HG03432 (cell line): ENCODE results near the gene ACTN4.

Experiments
- ATAC-seq: cut with Tn5 transposase; IDR thresholded peaks from one replicate; pipeline ENCODE4 v1.9.1; 2021; ENCODE audit warnings: mild to moderate bottlenecking, moderate library complexity; ENCODE audit not compliant: unreplicated experiment

Gene ACTN4

GRCh38 chr19:38693380-38694223, 46.2 kb downstream of the ACTN4 start:
- peak; percentile 56 for ATAC-seq

DNA sequence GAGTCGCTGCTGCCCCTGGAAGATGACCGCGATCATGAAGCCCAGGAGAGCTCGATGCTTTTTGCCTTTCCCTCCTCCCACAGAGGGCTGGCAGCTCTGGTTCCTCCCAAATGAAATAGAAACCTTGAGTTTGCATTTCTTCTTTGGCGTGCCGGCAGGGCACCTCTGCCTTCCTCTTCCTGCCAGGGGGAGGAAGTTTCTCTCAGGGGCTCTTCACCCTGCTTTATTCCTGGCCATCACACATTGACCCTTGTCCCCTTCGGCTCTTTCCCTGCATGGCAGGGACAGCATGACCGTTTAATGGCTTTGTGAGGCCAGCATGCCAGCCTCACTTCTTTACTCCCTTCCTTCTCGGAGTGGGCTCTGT, 47.9 kb downstream of the ACTN4 start:
- no peak for ATAC-seq

- no peak for ATAC-seq
Observed at GRCh38 chr19:38695832-38696728, 48.6 kb downstream of the ACTN4 start.

- no peak for ATAC-seq
Observed at GRCh38 chr19:38696729-38697055, 49.2 kb downstream of the ACTN4 start.

DNA sequence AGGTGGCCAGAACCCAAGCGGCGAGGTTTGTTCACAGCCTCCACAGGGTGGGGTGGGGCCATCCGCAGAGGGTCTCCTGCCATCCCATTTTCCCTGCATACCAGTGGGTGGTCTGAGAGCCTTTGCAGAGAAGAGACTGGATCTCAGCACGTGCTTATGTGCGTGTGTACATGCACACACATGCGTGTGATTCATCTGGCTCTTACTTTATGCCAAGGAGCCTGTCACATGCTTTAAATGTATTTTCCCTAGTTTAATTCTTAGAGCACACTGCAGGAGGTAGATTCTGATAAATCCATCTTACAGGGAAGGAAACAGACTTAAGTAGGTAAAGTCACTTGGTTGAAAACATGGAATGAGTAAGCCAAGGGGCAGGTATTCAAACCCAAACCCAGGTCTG, 49.7 kb downstream of the ACTN4 start:
- no peak for ATAC-seq

- no peak for ATAC-seq
Observed at GRCh38 chr19:38697641-38698071, 50.2 kb downstream of the ACTN4 start.

GRCh38 chr19:38698225-38699026, 51.0 kb downstream of the ACTN4 start:
- no peak for ATAC-seq

DNA sequence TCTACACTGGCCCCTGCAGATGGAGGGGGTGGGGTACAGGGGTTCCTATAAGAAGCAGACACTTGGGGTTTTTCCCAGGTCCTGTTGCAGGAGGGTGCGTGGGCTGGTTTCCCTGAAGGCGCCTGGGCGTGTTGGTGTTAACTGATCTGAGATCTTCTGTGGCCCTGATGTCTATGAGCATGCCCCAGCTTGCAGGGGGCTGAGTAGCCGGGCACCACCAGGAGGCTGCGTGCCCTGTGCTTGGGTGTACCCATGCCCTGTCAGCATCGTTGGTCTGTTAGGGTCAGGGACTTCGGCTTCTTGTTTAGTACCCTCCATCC, 51.5 kb downstream of the ACTN4 start:
- no peak for ATAC-seq

DNA sequence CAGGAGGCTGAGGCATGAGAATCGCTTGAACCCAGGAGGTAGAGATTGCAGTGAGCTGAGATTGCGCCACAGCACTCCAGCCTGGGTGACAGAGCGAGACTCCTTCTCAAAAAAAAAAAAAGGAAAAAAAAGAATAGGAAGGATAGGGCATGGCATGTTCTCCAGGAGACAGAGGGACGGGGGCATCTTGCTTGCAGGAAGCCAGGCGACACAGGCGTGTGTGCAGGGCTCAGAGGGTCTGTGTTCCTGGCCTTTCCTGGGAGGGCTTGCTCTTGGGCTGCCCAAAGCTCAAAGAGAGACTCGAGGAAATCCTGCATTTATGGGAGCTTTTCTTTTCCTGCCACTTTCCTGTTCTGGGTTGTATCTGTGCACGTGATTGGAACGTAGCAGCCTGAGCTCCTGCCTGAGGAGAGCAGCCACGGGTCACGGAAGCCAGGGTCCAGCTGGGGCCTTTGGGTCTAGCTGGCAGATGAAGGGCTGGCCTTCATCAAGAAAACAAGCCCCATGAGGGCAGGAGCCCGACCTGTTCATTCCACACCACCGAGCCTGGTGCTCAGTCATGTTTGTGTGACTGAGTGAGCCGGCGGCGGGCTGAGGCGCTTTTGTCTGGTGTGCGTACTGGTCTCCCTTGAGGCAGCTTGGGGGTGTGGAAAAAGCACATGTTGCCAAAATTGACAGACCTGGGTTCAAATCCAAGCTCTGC, 52.3 kb downstream of the ACTN4 start:
- ATAC-seq, result no peak

GRCh38 chr19:38700350-38700901, 53.0 kb downstream of the ACTN4 start:
- ATAC-seq, result no peak

- ATAC-seq, result no peak
Observed at GRCh38 chr19:38700902-38701454, 53.5 kb downstream of the ACTN4 start.

DNA sequence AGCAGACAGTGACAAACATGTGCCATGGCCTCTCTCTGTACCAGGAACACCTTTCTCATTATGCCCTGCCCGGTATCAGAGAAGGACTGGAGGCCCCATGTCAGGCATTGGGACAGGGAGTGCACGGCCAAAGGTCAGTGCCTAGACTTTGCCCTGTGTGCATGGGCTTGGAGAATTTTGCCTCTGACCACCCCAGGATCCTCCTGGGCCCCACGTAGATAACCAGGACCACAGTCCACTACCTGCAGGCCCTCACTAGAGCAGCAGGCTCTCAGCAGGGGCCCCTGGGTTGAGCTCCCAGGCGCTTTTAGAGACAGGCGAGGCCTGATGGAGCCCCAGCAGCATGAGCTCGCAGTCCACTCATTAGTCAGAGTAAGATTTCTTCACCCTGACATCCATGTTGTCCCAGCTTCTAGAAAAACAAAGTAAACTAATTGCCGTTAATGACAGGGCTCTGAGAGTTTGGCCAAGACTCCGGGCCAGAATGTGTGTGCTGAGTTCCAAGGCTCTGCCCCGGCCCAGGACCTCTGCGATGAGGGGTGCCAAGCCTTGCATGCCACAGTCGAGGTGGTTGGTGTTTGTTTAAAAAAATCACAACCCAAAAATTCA, 54.1 kb downstream of the ACTN4 start:
- no peak for ATAC-seq

DNA sequence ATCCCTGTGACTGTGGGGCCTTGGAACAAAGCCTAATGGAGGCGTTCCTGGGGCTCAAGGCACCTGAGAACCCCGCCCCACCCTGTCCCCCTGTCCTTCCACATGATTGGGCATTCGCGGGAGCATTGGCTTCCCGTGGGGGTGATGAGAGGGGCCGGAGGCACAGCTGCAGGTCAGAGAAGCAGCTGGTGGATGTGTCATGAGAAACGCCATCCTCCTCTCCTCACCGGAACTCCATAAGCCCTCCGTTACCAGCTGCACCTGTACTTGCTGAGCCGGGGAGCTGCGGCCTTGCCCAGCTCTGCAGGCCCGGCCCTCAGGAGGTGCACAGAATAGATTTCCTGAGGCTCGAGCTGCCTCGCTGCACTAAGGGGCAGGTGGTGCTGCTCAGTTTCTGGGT, 54.8 kb downstream of the ACTN4 start:
- ATAC-seq, result no peak

DNA sequence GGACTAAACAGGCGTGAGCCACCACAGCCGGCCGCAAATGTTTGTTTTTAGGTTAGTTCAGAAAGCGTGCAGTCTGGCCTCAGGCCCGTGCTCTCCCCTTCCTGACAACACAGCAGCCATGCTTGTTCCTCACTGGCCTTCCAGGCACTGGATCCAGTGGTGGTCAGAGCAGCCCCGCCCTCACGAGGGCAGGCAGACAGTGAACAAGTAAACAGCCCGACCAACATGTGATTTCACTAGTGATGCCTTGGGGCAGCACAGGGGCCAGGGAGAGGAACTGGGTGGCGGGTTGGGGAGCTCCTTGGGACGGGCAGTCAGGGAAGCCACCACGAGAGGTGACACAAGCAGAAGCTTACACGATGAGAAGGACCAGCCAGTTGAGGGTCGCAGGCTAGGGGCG, 56.1 kb downstream of the ACTN4 start:
- no peak for ATAC-seq

- no peak for ATAC-seq
Observed at GRCh38 chr19:38704488-38705026, 57.1 kb downstream of the ACTN4 start.

GRCh38 chr19:38705197-38706019, 58.0 kb downstream of the ACTN4 start:
- ATAC-seq, result no peak

DNA sequence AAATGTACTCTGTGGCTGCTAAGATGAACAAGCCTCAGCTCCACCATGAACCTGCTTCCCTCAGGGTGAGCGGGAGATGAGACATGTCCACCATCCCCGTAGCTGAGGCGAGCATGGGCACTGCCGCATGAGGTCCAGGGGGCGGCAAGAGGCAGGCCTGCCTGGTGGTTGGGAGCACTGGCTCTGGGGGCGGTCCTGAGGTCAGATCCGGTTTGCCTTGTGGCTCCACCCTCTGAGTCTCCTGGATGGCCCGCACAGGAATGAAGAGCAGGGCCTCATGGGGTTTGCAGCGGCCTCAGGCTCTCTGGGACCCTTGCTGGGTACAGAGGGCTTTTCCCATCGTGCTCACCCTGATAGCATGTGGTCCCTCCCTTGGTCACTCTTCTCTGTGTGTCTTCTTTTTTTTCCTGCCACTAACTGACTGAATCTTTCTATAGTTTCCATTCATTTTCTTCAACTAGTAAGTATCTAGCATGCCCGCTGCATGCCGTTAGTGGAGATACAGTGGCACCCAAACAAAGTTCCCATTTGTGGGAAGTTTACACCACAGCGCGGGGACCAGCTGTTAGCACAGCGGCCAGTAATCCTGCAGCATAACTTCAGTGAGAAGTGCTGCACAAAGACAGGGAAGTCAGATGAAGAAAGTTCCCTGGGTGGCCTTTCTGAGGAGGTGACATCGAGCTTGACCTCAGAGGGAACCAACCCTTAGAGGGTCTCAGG, 59.5 kb downstream of the ACTN4 start:
- ATAC-seq, result no peak

DNA sequence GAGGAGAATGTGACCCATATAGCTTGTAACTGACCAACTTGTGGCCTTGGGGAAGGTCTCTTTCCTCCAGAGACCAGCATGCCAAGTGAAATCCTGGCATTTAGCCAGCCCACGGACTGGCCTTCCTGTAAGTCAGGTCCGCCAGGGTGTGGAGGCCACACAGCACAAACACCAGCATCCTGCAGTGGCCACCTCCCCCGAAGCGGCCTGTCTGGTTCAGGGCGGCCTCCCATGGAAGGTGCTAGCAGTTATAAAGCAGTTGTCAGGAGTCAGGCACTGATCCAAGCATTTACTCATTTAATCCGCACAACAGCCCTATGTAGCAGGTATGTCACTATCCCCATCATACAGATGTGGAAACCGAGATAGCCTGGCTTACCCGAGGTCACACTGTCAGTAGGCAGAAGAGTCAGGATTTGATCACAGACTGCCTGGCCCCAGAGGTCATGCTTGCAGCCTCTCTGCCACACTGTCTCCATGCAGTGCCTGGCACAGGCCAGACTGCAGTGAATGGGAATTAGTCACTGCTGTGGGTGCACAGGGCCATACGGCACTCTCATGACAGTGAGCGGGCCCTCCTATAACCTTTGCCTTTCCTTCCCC, 60.2 kb downstream of the ACTN4 start:
- no peak for ATAC-seq
